COLO668 (cell line): ENCODE data around the gene ZNF264.
"Not testable (repeated sequence)": the region's sequence is repeated elsewhere in the genome, so short reads cannot be mapped to it uniquely, and the experiment has no call there.

ENCODE experiments used
- DNase-seq: peaks from one replicate; lab custom pipeline; 2025; ENCODE audit not compliant: unreplicated experiment; lab: John Stamatoyannopoulos, UW

The ZNF264 gene

GRCh38 chr19:57244513-57244912, 53.2 kb downstream of the ZNF264 start:
- no peak for DNase-seq

- DNase-seq, result no peak
These were observed 53.8 kb downstream of the ZNF264 start for GRCh38 chr19:57245066-57245465.

- DNase-seq, result no peak
These were observed 54.7 kb downstream of the ZNF264 start for GRCh38 chr19:57245959-57246358.

GRCh38 chr19:57248646-57249045, 57.3 kb downstream of the ZNF264 start:
- no peak for DNase-seq

GRCh38 chr19:57249329-57249728, 58.0 kb downstream of the ZNF264 start:
- DNase-seq, result no peak

GRCh38 chr19:57253767-57254166, 62.5 kb downstream of the ZNF264 start:
- not testable (repeated sequence) for DNase-seq

GRCh38 chr19:57262044-57262443, 70.7 kb downstream of the ZNF264 start:
- DNase-seq, result no peak

- no peak for DNase-seq
These were observed 72.0 kb downstream of the ZNF264 start for GRCh38 chr19:57263244-57263741.

- DNase-seq, result no peak
These were observed 76.0 kb downstream of the ZNF264 start for GRCh38 chr19:57267291-57267690.

GRCh38 chr19:57269515-57270250, 78.4 kb downstream of the ZNF264 start:
- DNase-seq, result no peak

- no peak for DNase-seq
These were observed 80.0 kb downstream of the ZNF264 start for GRCh38 chr19:57271280-57271679.
